DND-41 (cell line): ENCODE data around the gene COL4A1.

Source experiments
- ATAC-seq: fragments of 200-7000 bp; cut with Tn5 transposase; 3 replicates; pipeline ENCODE4 v1.9.1; 2021; ENCODE audit warnings: low read depth; ENCODE audit not compliant: insufficient read depth
- DNase-seq: peaks from one replicate; pipeline ENCODE4 v3.0.0-alpha.2; 2020
- H2AFZ ChIP-seq: 2 replicates; pipeline ENCODE4 v1.6.0; 2012; ENCODE audit warnings: low read depth, low read length
- H3K27ac ChIP-seq: 2 replicates; pipeline ENCODE4 v1.5.1; 2012; ENCODE audit warnings: low read length, inconsistent platforms
- H3K27me3 ChIP-seq: fragments of 200-600 bp; sonication (generic); 2 replicates; pipeline ENCODE4 v1.6.0; 2012; ENCODE audit warnings: low read length, mild to moderate bottlenecking, inconsistent platforms; ENCODE audit not compliant: insufficient read depth, poor library complexity
- H3K36me3 ChIP-seq: 2 replicates; pipeline ENCODE4 v1.5.1; 2012; ENCODE audit warnings: low read length, inconsistent platforms; ENCODE audit not compliant: insufficient read depth
- H3K4me1 ChIP-seq: 2 replicates; pipeline ENCODE4 v1.5.1; 2012; ENCODE audit warnings: mild to moderate bottlenecking, low read length; ENCODE audit not compliant: insufficient read depth
- H3K4me2 ChIP-seq: 2 replicates; pipeline ENCODE4 v1.6.0; 2012; ENCODE audit warnings: mild to moderate bottlenecking, moderate library complexity, low read length, inconsistent platforms; ENCODE audit not compliant: insufficient read depth
- H3K4me3 ChIP-seq, 2 experiments: fragments of 200-600 bp in 1 of 2; shearing (Covaris generic) in 1 of 2; 2 replicates each; pipeline ENCODE4 v1.5.1; 2012 to 2016; ENCODE audit warnings: inconsistent platforms in 2 of 2, low read length in 2 of 2, mild to moderate bottlenecking in 2 of 2, low read depth in 1 of 2, moderate library complexity in 1 of 2
- H3K79me2 ChIP-seq: 2 replicates; pipeline ENCODE4 v1.6.0; 2012; ENCODE audit warnings: low read length, inconsistent platforms; ENCODE audit not compliant: insufficient read depth
- H3K9ac ChIP-seq: 2 replicates; pipeline ENCODE4 v1.6.0; 2012; ENCODE audit warnings: low read depth, mild to moderate bottlenecking, inconsistent platforms, low read length, moderate library complexity
- H3K9me3 ChIP-seq: 2 replicates; pipeline ENCODE4 v1.5.1; 2012; ENCODE audit warnings: low read length, moderate library complexity, mild to moderate bottlenecking, inconsistent platforms; ENCODE audit not compliant: insufficient read depth, severe bottlenecking
- H4K20me1 ChIP-seq: 2 replicates; pipeline ENCODE4 v1.6.0; 2012; ENCODE audit warnings: low read length; ENCODE audit not compliant: insufficient read depth
- EZH2 ChIP-seq: IDR thresholded peaks from 3 replicates; pipeline ENCODE4 v1.6.1; 2012; ENCODE audit warnings: borderline replicate concordance, low read depth, mild to moderate bottlenecking, moderate library complexity, low read length, inconsistent platforms; ENCODE audit not compliant: severe bottlenecking
- TF ChIP-seq, protein P1 (sequence below): IDR thresholded peaks from 2 replicates; pipeline ENCODE4 v1.5.1; 2012; ENCODE audit warnings: borderline replicate concordance, low read length, moderate library complexity, mild to moderate bottlenecking; ENCODE audit not compliant: poor library complexity, severe bottlenecking; ENCODE audit errors: extremely low read depth

COL4A1 gene

GRCh38 chr13:110150384-110151101, 156.4 kb downstream of the COL4A1 start:
- Histone ChIP-seq H4K20me1 (no peaks in the 10 kb centered on the region), H3K27ac (no peak overlapping the region), H3K4me2 (no peak overlapping the region), H3K36me3 (no peaks in the 10 kb centered on the region), H3K9me3 (no peaks in the 10 kb centered on the region), H3K4me1 (no peaks in the 10 kb centered on the region), H2AFZ (no peak overlapping the region), H3K9ac (no peak overlapping the region), H3K27me3 (peaks cover 21% of the 10 kb centered on the region), H3K79me2 (no peaks in the 10 kb centered on the region), H3K4me3 (no peak overlapping the region)
- ATAC-seq (no peak), DNase-seq (no peak)
- no peak for TF ChIP-seq EZH2
- TF ChIP-seq, protein P1, sequence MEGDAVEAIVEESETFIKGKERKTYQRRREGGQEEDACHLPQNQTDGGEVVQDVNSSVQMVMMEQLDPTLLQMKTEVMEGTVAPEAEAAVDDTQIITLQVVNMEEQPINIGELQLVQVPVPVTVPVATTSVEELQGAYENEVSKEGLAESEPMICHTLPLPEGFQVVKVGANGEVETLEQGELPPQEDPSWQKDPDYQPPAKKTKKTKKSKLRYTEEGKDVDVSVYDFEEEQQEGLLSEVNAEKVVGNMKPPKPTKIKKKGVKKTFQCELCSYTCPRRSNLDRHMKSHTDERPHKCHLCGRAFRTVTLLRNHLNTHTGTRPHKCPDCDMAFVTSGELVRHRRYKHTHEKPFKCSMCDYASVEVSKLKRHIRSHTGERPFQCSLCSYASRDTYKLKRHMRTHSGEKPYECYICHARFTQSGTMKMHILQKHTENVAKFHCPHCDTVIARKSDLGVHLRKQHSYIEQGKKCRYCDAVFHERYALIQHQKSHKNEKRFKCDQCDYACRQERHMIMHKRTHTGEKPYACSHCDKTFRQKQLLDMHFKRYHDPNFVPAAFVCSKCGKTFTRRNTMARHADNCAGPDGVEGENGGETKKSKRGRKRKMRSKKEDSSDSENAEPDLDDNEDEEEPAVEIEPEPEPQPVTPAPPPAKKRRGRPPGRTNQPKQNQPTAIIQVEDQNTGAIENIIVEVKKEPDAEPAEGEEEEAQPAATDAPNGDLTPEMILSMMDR: no peak

DNA sequence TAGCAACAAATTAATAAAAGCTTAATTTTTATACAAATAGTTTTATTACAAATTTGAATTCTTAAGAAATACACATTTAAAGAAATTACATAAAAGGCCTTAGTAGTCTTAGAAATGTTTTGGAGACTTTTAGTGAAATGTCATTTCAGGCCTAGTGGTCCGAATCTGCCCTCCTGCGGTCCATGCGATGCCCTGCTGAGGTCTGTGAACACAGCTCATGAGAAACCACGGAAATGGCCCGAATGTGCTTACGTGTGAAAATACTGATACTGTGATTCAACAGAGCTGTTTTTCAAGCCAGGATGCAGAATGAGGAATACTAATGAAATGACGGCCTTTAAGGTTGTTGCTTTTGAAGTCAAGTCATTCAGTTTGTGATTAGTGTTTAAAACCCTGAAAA, 157.9 kb downstream of the COL4A1 start:
- Histone ChIP-seq H3K4me1 (no peaks in the 10 kb centered on the region), H3K9me3 (no peaks in the 10 kb centered on the region), H3K27ac (no peak overlapping the region), H3K27me3 (peaks cover 21% of the 10 kb centered on the region), H2AFZ (no peak overlapping the region), H3K4me2 (no peak overlapping the region), H4K20me1 (no peaks in the 10 kb centered on the region), H3K79me2 (no peaks in the 10 kb centered on the region), H3K9ac (no peak overlapping the region), H3K4me3 (no peak overlapping the region), H3K36me3 (no peaks in the 10 kb centered on the region)
- DNase-seq (no peak), ATAC-seq (no peak)
- no peak for TF ChIP-seq EZH2
- TF ChIP-seq, protein P1: no peak

DNA sequence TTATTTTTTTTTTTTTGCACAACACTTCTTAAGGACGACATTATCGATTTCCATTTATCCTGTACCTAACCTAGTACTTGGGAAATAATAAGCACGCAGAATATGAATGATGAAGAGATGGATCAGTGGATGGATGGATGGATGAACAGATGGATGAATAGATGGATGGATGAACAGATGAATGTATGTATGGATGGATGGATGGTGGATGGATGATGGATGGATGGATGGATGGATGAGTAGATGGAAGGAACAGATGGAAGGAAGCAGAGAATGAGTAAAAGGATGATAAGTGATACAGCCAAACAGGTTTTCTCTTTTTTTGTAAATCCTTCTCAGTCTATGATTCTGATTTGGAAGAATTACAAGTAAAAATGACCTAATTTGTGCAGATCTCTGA, 166.9 kb downstream of the COL4A1 start:
- no peaks in the 10 kb centered on the region for H3K9me3 ChIP-seq
- no peak overlapping the region for H3K4me2 ChIP-seq
- ATAC-seq (no peak), DNase-seq (no peak)
- H3K79me2 ChIP-seq: no peaks in the 10 kb centered on the region
- peaks cover 21% of the 10 kb centered on the region for H3K27me3 ChIP-seq
- H3K4me1 ChIP-seq: peaks cover 24% of the 10 kb centered on the region
- H3K9ac ChIP-seq: no peak overlapping the region
- no peak overlapping the region for H3K4me3 ChIP-seq
- H3K27ac ChIP-seq: no peak overlapping the region
- H4K20me1 ChIP-seq: 0 out of 2 replicates have a peak, but pooled peaks cover 6% of the 10 kb centered on the region
- H3K36me3 ChIP-seq: no peaks in the 10 kb centered on the region
- H2AFZ ChIP-seq: no peak overlapping the region
- no peak for TF ChIP-seq EZH2
- TF ChIP-seq, protein P1: no peak
